Measurements from ENCODE around the gene CGNL1.

DNA sequence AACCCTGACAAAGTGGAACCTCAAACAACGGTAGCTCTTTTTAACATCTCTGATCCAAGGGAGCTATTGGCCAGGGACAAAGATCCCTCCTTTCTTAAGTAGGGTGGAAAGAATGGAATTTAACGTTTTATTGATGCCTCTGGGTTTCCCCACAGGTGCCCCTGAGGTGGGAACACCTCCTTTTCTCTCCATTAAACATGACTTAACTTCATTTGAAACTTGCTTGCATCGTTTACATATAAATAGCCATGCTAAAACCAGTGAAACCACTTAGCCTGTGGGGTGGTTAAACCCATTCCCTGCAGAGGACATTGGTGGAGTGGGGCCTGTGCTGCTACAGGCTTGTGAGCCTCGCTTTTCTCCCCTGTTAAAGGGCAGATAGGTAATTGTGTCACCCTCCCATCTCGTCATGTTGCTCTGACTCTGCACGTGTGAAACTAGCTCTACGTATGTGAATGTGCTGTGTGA lies 9.7 kb downstream of the CGNL1 start:
- TF ChIP-seq CTCF (IDR thresholded peaks at IDR 0.05) (no peak), POLR2AphosphoS5 (IDR thresholded peaks at IDR 0.05) (no peak), POLR2A (IDR thresholded peaks at IDR 0.05) (no peak)
